ENCODE data around the gene ERAL1. TPM values are rescaled to one million over a fixed set of nuclear protein-coding genes. Genes with fewer than 3 reads are reported as not detected.

The ERAL1 gene
- polyA plus RNA-seq, 3 donors, result 27.7 to 34.5 (median 33.8) TPM

GRCh38 chr17:28871056-28871579, 16.3 kb downstream of the ERAL1 start:
- H2AFZ ChIP-seq (ENCODE audit: insufficient read depth, low read depth, low read length, poor library complexity, severe bottlenecking), result no peak overlapping the region

GRCh38 chr17:28873839-28874238, 19.0 kb downstream of the ERAL1 start:
- Mint-ChIP-seq H3K9me3 (no peaks in the 10 kb centered on the region), H3K4me3 (no peak overlapping the region), H3K27ac (no peak overlapping the region), H3K4me1 (peaks cover 3% of the 10 kb centered on the region), H3K27me3 (ENCODE audit: low read depth in 3 of 3) (peaks cover 0 to 5% (median 2%) of the 10 kb centered on the region in 3 donors), H3K36me3 (peaks cover 7% of the 10 kb centered on the region in 2 donors)
- H3K9me3 ChIP-seq (replicated peaks in 1 of 2; ENCODE audit: control insufficient read depth in 1 of 2, insufficient read depth in 1 of 2, low read length in 2 of 2), result no peaks in the 10 kb centered on the region
- H3K4me3 ChIP-seq (replicated peaks in 1 of 3; ENCODE audit: low read depth in 2 of 3, low read length in 3 of 3), result no peak overlapping the region
- no peak overlapping the region for H2AFZ ChIP-seq (ENCODE audit: insufficient read depth, low read depth, low read length, poor library complexity, severe bottlenecking)
- intact Hi-C loops (cut with micrococcal nuclease), result no loop called here
- H3K27ac ChIP-seq (ENCODE audit: low read depth in 1 of 2, low read length in 2 of 2), result no peak overlapping the region
- H3K9ac ChIP-seq (ENCODE audit: insufficient read depth, low read length, poor library complexity, severe bottlenecking), result no peak overlapping the region
- H3K4me1 ChIP-seq (ENCODE audit: control insufficient read depth in 1 of 2, insufficient read depth in 2 of 2, low read length in 2 of 2), result no peaks in the 10 kb centered on the region
- no peaks in the 10 kb centered on the region for H3K79me2 ChIP-seq (ENCODE audit: insufficient read depth, low read length)
- no peaks in the 10 kb centered on the region for H3K27me3 ChIP-seq (ENCODE audit: control insufficient read depth in 2 of 2, insufficient read depth in 2 of 2, low read length in 2 of 2)
- DNase-seq, result no peak
- peaks cover 2 to 11% of the 10 kb centered on the region in 2 donors for H3K36me3 ChIP-seq (replicated peaks in 1 of 2; ENCODE audit: control insufficient read depth in 1 of 2, insufficient read depth in 2 of 2, low read length in 2 of 2)
- no peak for TF ChIP-seq CTCF (IDR thresholded peaks at IDR 0.05)
- peaks cover 1% of the 10 kb centered on the region for H4K20me1 ChIP-seq (ENCODE audit: insufficient read depth, low read length)
- WGBS (ENCODE audit: insufficient coverage), result no CpG with 5 or more reads among the region's 7 CpGs
- H3K4me2 ChIP-seq (replicated peaks; ENCODE audit: extremely low read depth, low read length, poor library complexity, severe bottlenecking), result no peak overlapping the region

More at GRCh38 chr17:28871056-28871579, 16.3 kb downstream of the ERAL1 start:
- intact Hi-C loops (cut with micrococcal nuclease), result no loop called here
- no peak for TF ChIP-seq CTCF (IDR thresholded peaks at IDR 0.05)
- Histone ChIP-seq H3K4me1 (ENCODE audit: control insufficient read depth in 1 of 2, insufficient read depth in 2 of 2, low read length in 2 of 2) (peaks cover 0 to 1% of the 10 kb centered on the region in 2 donors), H3K36me3 (replicated peaks in 1 of 2; ENCODE audit: control insufficient read depth in 1 of 2, insufficient read depth in 2 of 2, low read length in 2 of 2) (no peaks in the 10 kb centered on the region), H3K27ac (ENCODE audit: low read depth in 1 of 2, low read length in 2 of 2) (no peak overlapping the region), H3K79me2 (ENCODE audit: insufficient read depth, low read length) (no peaks in the 10 kb centered on the region), H3K9me3 (replicated peaks in 1 of 2; ENCODE audit: control insufficient read depth in 1 of 2, insufficient read depth in 1 of 2, low read length in 2 of 2) (no peaks in the 10 kb centered on the region), H3K9ac (ENCODE audit: insufficient read depth, low read length, poor library complexity, severe bottlenecking) (no peak overlapping the region), H3K4me3 (replicated peaks in 1 of 3; ENCODE audit: low read depth in 2 of 3, low read length in 3 of 3) (no peak overlapping the region), H4K20me1 (ENCODE audit: insufficient read depth, low read length) (no peaks in the 10 kb centered on the region), H3K4me2 (replicated peaks; ENCODE audit: extremely low read depth, low read length, poor library complexity, severe bottlenecking) (no peak overlapping the region), H3K27me3 (ENCODE audit: control insufficient read depth in 2 of 2, insufficient read depth in 2 of 2, low read length in 2 of 2) (no peaks in the 10 kb centered on the region)
- peak overlapping the region in 1 of 7 donors; percentile 51 for H3K27ac Mint-ChIP-seq
- WGBS (ENCODE audit: insufficient coverage), result 26% methylated on average over 3 of the region's 6 CpGs
- H3K36me3 Mint-ChIP-seq, result no peaks in the 10 kb centered on the region
- peaks cover 0 to 5% (median 2%) of the 10 kb centered on the region in 3 donors for H3K27me3 Mint-ChIP-seq (ENCODE audit: low read depth in 3 of 3)
- no peak for DNase-seq
- no peak overlapping the region for H3K4me3 Mint-ChIP-seq
- peaks cover 4% of the 10 kb centered on the region for H3K4me1 Mint-ChIP-seq
- no peaks in the 10 kb centered on the region for H3K9me3 Mint-ChIP-seq
